ENCODE measurements around the gene PCNX2.

Gene PCNX2

GRCh38 chr1:233230011-233230410 is 65.5 kb downstream of the PCNX2 start:
- Histone ChIP-seq H3K9ac (ENCODE audit: low read length) (no peak overlapping the region), H3K9me3 (ENCODE audit: control insufficient read depth, low read length) (no peaks in the 10 kb centered on the region), H3K27me3 (ENCODE audit: control insufficient read depth, insufficient read depth, low read length) (no peaks in the 10 kb centered on the region), H3K4me3 (ENCODE audit: low read length) (no peak overlapping the region), H3K36me3 (ENCODE audit: control insufficient read depth, insufficient read depth, low read length) (no peaks in the 10 kb centered on the region), H3K4me1 (ENCODE audit: control insufficient read depth, insufficient read depth, low read length) (no peaks in the 10 kb centered on the region)

DNA sequence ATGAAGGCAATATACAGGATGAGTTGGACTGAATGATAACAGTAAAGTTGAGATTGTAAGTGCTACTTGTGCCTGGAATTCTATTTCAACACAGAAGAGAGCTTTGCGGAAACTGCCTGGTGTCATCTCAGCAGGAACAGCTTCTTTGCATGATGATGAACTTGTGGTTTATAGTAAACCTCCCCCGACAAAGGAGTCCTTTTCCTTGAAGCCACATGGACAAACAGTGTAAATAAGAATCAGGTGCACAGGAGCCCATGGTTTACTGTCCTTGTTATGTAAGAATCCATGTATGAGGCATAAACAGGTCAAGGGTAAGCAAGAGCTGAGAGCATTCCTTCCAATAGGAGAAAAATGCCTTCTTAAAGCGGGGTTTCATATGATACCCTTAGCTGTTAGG is 66.2 kb downstream of the PCNX2 start:
- no peaks in the 10 kb centered on the region for H3K4me1 ChIP-seq (ENCODE audit: control insufficient read depth, insufficient read depth, low read length)

GRCh38 chr1:233227930-233228465 is 67.5 kb downstream of the PCNX2 start:
- Histone ChIP-seq H3K9ac (ENCODE audit: low read length) (no peak overlapping the region), H3K4me3 (ENCODE audit: low read length) (no peak overlapping the region), H3K27me3 (ENCODE audit: control insufficient read depth, insufficient read depth, low read length) (no peaks in the 10 kb centered on the region), H3K36me3 (ENCODE audit: control insufficient read depth, insufficient read depth, low read length) (no peaks in the 10 kb centered on the region), H3K9me3 (ENCODE audit: control insufficient read depth, low read length) (no peaks in the 10 kb centered on the region), H3K4me1 (ENCODE audit: control insufficient read depth, insufficient read depth, low read length) (no peaks in the 10 kb centered on the region)

More for the DNA sequence above, 66.2 kb downstream of the PCNX2 start:
- no peaks in the 10 kb centered on the region for H3K9me3 ChIP-seq (ENCODE audit: control insufficient read depth, low read length)
- no peak overlapping the region for H3K9ac ChIP-seq (ENCODE audit: low read length)
- H3K4me3 ChIP-seq (ENCODE audit: low read length), result no peak overlapping the region
- no peaks in the 10 kb centered on the region for H3K36me3 ChIP-seq (ENCODE audit: control insufficient read depth, insufficient read depth, low read length)
- H3K27me3 ChIP-seq (ENCODE audit: control insufficient read depth, insufficient read depth, low read length), result no peaks in the 10 kb centered on the region

GRCh38 chr1:233224311-233224710 is 71.2 kb downstream of the PCNX2 start:
- Histone ChIP-seq H3K9ac (ENCODE audit: low read length) (no peak overlapping the region), H3K27me3 (ENCODE audit: control insufficient read depth, insufficient read depth, low read length) (no peaks in the 10 kb centered on the region), H3K36me3 (ENCODE audit: control insufficient read depth, insufficient read depth, low read length) (no peaks in the 10 kb centered on the region), H3K4me3 (ENCODE audit: low read length) (no peak overlapping the region), H3K4me1 (ENCODE audit: control insufficient read depth, insufficient read depth, low read length) (no peaks in the 10 kb centered on the region), H3K9me3 (ENCODE audit: control insufficient read depth, low read length) (no peaks in the 10 kb centered on the region)

DNA sequence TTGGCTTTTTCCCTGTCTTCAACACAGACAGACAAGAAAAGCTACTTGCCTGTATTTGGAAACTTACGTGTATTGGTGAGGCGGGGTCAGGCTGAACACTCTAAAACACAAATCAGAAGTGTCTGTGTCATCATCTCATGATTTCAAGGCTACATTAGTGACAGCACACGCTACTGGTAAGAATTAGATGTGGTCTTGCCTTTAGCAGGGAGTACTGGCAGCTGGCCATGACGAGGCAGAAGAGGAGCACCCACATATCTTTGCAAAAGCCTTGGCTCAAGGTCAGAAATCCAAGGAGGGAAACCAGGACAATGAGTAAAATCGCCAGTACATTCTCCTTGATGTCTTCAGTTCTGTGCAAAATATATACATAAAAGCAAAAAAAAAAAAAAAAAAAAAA is 77.7 kb downstream of the PCNX2 start:
- Histone ChIP-seq H3K36me3 (ENCODE audit: control insufficient read depth, insufficient read depth, low read length) (no peaks in the 10 kb centered on the region), H3K4me1 (ENCODE audit: control insufficient read depth, insufficient read depth, low read length) (no peaks in the 10 kb centered on the region), H3K9ac (ENCODE audit: low read length) (no peak overlapping the region), H3K27me3 (ENCODE audit: control insufficient read depth, insufficient read depth, low read length) (no peaks in the 10 kb centered on the region), H3K9me3 (ENCODE audit: control insufficient read depth, low read length) (no peaks in the 10 kb centered on the region), H3K4me3 (ENCODE audit: low read length) (no peak overlapping the region)

DNA sequence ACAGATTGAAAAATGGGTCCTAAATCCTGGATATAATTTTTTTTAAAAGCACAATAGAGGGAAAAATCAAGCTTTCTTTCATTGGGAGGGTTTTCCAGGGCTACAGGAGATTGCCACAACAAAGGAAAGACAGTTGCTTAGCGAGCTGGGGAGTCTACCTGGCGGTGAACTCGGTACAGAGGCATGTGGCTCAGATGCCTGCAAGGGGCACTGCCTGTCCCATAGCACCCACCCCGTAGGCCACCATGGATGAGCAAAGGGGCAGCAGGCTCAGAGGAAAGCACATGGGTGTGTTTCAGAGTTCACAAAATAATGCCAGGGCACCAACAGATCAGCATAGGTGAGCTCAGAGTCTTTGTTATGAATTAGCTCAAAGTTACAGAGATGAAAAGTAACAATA is 79.5 kb downstream of the PCNX2 start:
- no peak overlapping the region for H3K4me3 ChIP-seq (ENCODE audit: low read length)
- no peaks in the 10 kb centered on the region for H3K27me3 ChIP-seq (ENCODE audit: control insufficient read depth, insufficient read depth, low read length)
- no peak overlapping the region for H3K9ac ChIP-seq (ENCODE audit: low read length)
- no peaks in the 10 kb centered on the region for H3K4me1 ChIP-seq (ENCODE audit: control insufficient read depth, insufficient read depth, low read length)
- H3K36me3 ChIP-seq (ENCODE audit: control insufficient read depth, insufficient read depth, low read length), result no peaks in the 10 kb centered on the region
- no peaks in the 10 kb centered on the region for H3K9me3 ChIP-seq (ENCODE audit: control insufficient read depth, low read length)

GRCh38 chr1:233215135-233215760 is 80.3 kb downstream of the PCNX2 start:
- no peak overlapping the region for H3K4me3 ChIP-seq (ENCODE audit: low read length)
- no peaks in the 10 kb centered on the region for H3K36me3 ChIP-seq (ENCODE audit: control insufficient read depth, insufficient read depth, low read length)
- H3K9ac ChIP-seq (ENCODE audit: low read length), result no peak overlapping the region
- H3K4me1 ChIP-seq (ENCODE audit: control insufficient read depth, insufficient read depth, low read length), result no peaks in the 10 kb centered on the region
- H3K9me3 ChIP-seq (ENCODE audit: control insufficient read depth, low read length), result no peaks in the 10 kb centered on the region
- H3K27me3 ChIP-seq (ENCODE audit: control insufficient read depth, insufficient read depth, low read length), result no peaks in the 10 kb centered on the region

DNA sequence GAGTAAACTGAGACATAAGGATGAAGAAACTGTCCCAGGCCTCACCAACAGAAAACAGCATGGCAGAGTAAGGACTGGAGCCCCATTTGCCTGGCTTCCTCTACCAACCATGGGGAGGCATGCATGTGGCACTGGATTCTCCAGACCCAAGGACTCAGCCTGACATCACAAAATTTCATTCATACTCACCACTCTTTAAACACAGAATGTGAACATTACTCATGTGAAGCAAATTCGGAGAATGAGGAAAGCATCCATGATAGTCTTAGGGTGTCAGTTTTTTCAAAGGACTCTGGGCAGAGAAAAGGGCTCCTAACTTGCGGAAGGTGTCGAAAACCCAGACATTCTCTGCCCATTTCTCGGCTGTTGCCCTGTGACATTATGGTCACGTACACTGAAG is 83.9 kb downstream of the PCNX2 start:
- H3K9ac ChIP-seq (ENCODE audit: low read length), result no peak overlapping the region
- H3K4me1 ChIP-seq (ENCODE audit: control insufficient read depth, insufficient read depth, low read length), result no peaks in the 10 kb centered on the region
- H3K27me3 ChIP-seq (ENCODE audit: control insufficient read depth, insufficient read depth, low read length), result no peaks in the 10 kb centered on the region
- no peaks in the 10 kb centered on the region for H3K36me3 ChIP-seq (ENCODE audit: control insufficient read depth, insufficient read depth, low read length)
- H3K9me3 ChIP-seq (ENCODE audit: control insufficient read depth, low read length), result no peaks in the 10 kb centered on the region
- no peak overlapping the region for H3K4me3 ChIP-seq (ENCODE audit: low read length)

DNA sequence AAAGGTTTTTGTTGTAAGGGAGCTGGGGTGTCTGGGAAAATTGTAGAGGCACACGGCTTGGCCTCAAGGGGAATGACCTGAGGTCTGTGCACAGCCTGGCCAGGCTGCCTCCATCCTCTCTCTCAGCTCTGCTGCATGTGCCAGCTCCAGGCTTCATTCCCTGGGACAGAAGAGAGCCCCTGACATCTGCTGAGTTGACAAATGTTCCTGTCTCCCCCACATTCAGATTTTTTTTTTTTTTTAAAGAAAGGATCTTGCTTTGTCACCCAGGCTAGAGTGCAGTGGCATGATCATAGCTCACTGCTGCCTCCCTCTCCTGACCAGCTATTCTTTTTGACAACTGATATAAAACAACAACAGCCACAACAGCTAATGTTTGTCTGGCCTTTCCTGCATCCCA is 84.4 kb downstream of the PCNX2 start:
- Histone ChIP-seq H3K27me3 (ENCODE audit: control insufficient read depth, insufficient read depth, low read length) (no peaks in the 10 kb centered on the region), H3K4me3 (ENCODE audit: low read length) (no peak overlapping the region), H3K36me3 (ENCODE audit: control insufficient read depth, insufficient read depth, low read length) (no peaks in the 10 kb centered on the region), H3K4me1 (ENCODE audit: control insufficient read depth, insufficient read depth, low read length) (no peaks in the 10 kb centered on the region), H3K9ac (ENCODE audit: low read length) (no peak overlapping the region), H3K9me3 (ENCODE audit: control insufficient read depth, low read length) (no peaks in the 10 kb centered on the region)

DNA sequence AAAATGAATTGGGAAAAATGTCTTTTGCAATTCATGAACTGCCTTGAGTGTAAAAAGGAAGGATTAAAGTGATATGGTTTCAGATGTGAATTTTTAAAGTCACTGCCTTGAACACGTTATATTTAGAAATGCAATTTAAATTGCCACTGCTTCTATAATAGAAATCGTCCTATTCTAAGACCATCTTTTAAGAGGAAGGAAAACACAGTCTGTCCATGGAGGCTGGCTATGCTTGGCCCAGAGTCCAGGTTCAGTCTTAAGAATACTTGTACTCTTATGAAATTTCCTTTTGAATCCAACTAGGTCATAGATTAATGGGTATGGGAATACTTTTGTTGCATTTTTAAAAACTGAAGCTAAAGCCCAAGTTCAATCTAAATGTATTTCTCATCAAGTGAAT is 86.0 kb downstream of the PCNX2 start:
- Histone ChIP-seq H3K27me3 (ENCODE audit: control insufficient read depth, insufficient read depth, low read length) (no peaks in the 10 kb centered on the region), H3K4me1 (ENCODE audit: control insufficient read depth, insufficient read depth, low read length) (no peaks in the 10 kb centered on the region), H3K4me3 (ENCODE audit: low read length) (no peak overlapping the region), H3K9ac (ENCODE audit: low read length) (no peak overlapping the region), H3K36me3 (ENCODE audit: control insufficient read depth, insufficient read depth, low read length) (no peaks in the 10 kb centered on the region), H3K9me3 (ENCODE audit: control insufficient read depth, low read length) (no peaks in the 10 kb centered on the region)

DNA sequence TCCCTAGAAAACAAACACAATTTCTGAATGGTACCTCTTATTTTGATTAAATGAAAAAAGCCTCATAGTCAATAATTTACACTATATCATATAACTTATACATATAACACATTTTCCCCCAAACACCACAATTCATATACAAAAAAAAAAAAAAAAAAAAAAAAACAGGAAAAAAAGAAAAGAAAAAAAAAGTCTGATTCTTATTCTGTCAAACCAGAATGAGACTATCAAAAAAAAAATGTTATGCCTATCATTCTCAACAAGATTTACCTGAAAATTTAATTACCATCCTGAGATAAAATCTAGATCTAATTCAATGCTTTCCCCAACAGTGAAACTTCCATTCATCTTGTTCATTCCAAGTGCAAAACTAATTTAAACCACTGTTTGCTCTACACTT is 86.8 kb downstream of the PCNX2 start:
- Histone ChIP-seq H3K36me3 (ENCODE audit: control insufficient read depth, insufficient read depth, low read length) (no peaks in the 10 kb centered on the region), H3K27me3 (ENCODE audit: control insufficient read depth, insufficient read depth, low read length) (no peaks in the 10 kb centered on the region), H3K4me3 (ENCODE audit: low read length) (no peak overlapping the region), H3K4me1 (ENCODE audit: control insufficient read depth, insufficient read depth, low read length) (no peaks in the 10 kb centered on the region), H3K9ac (ENCODE audit: low read length) (no peak overlapping the region), H3K9me3 (ENCODE audit: control insufficient read depth, low read length) (no peaks in the 10 kb centered on the region)

- H3K4me3 ChIP-seq (ENCODE audit: low read length), result no peak overlapping the region
- H3K9me3 ChIP-seq (ENCODE audit: control insufficient read depth, low read length), result no peaks in the 10 kb centered on the region
- H3K27me3 ChIP-seq (ENCODE audit: control insufficient read depth, insufficient read depth, low read length), result no peaks in the 10 kb centered on the region
- H3K9ac ChIP-seq (ENCODE audit: low read length), result no peak overlapping the region
- no peaks in the 10 kb centered on the region for H3K36me3 ChIP-seq (ENCODE audit: control insufficient read depth, insufficient read depth, low read length)
- no peaks in the 10 kb centered on the region for H3K4me1 ChIP-seq (ENCODE audit: control insufficient read depth, insufficient read depth, low read length)
These were observed 97.6 kb downstream of the PCNX2 start for GRCh38 chr1:233197940-233198339.

DNA sequence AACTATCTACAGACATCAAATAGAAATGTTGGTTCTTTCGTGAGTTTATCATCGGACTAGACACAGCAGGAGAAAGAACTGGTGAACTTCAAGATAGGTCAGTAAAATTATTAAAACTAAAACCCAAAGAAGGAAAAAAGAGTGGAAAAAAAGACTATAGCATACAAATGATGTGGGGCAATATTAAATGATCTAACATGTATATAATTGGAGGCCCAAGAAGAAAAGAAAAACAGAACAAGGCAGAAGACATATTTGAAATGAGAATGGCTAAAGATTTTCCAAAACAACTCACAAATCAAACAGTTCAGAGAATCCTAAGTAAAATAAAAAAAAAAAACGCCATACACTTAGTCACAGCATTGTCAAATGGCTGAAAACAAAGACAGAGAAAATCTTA is 101.8 kb downstream of the PCNX2 start:
- Histone ChIP-seq H3K4me3 (ENCODE audit: low read length) (no peak overlapping the region), H3K9me3 (ENCODE audit: control insufficient read depth, low read length) (no peaks in the 10 kb centered on the region), H3K9ac (ENCODE audit: low read length) (no peak overlapping the region), H3K36me3 (ENCODE audit: control insufficient read depth, insufficient read depth, low read length) (no peaks in the 10 kb centered on the region), H3K27me3 (ENCODE audit: control insufficient read depth, insufficient read depth, low read length) (no peaks in the 10 kb centered on the region), H3K4me1 (ENCODE audit: control insufficient read depth, insufficient read depth, low read length) (no peaks in the 10 kb centered on the region)

Data from mucosa of stomach (tissue), 1 donor.